DND-41 (cell line): ENCODE measurements around the gene BAHCC1.

ENCODE experiments used
- ATAC-seq: fragments of 200-7000 bp; cut with Tn5 transposase; 3 replicates; pipeline ENCODE4 v1.9.1; 2021; ENCODE audit warnings: low read depth; ENCODE audit not compliant: insufficient read depth
- DNase-seq: peaks from one replicate; pipeline ENCODE4 v3.0.0-alpha.2; 2020
- H2AFZ ChIP-seq: 2 replicates; pipeline ENCODE4 v1.6.0; 2012; ENCODE audit warnings: low read depth, low read length
- H3K27ac ChIP-seq: 2 replicates; pipeline ENCODE4 v1.5.1; 2012; ENCODE audit warnings: low read length, inconsistent platforms
- H3K27me3 ChIP-seq: fragments of 200-600 bp; sonication (generic); 2 replicates; pipeline ENCODE4 v1.6.0; 2012; ENCODE audit warnings: low read length, mild to moderate bottlenecking, inconsistent platforms; ENCODE audit not compliant: insufficient read depth, poor library complexity
- H3K36me3 ChIP-seq: 2 replicates; pipeline ENCODE4 v1.5.1; 2012; ENCODE audit warnings: low read length, inconsistent platforms; ENCODE audit not compliant: insufficient read depth
- H3K4me1 ChIP-seq: 2 replicates; pipeline ENCODE4 v1.5.1; 2012; ENCODE audit warnings: mild to moderate bottlenecking, low read length; ENCODE audit not compliant: insufficient read depth
- H3K4me2 ChIP-seq: 2 replicates; pipeline ENCODE4 v1.6.0; 2012; ENCODE audit warnings: mild to moderate bottlenecking, moderate library complexity, low read length, inconsistent platforms; ENCODE audit not compliant: insufficient read depth
- H3K4me3 ChIP-seq, 2 experiments: fragments of 200-600 bp in 1 of 2; shearing (Covaris generic) in 1 of 2; 2 replicates each; pipeline ENCODE4 v1.5.1; 2012 to 2016; ENCODE audit warnings: inconsistent platforms in 2 of 2, low read length in 2 of 2, mild to moderate bottlenecking in 2 of 2, low read depth in 1 of 2, moderate library complexity in 1 of 2
- H3K79me2 ChIP-seq: 2 replicates; pipeline ENCODE4 v1.6.0; 2012; ENCODE audit warnings: low read length, inconsistent platforms; ENCODE audit not compliant: insufficient read depth
- H3K9ac ChIP-seq: 2 replicates; pipeline ENCODE4 v1.6.0; 2012; ENCODE audit warnings: low read depth, mild to moderate bottlenecking, inconsistent platforms, low read length, moderate library complexity
- H3K9me3 ChIP-seq: 2 replicates; pipeline ENCODE4 v1.5.1; 2012; ENCODE audit warnings: low read length, moderate library complexity, mild to moderate bottlenecking, inconsistent platforms; ENCODE audit not compliant: insufficient read depth, severe bottlenecking
- H4K20me1 ChIP-seq: 2 replicates; pipeline ENCODE4 v1.6.0; 2012; ENCODE audit warnings: low read length; ENCODE audit not compliant: insufficient read depth
- EZH2 ChIP-seq: IDR thresholded peaks from 3 replicates; pipeline ENCODE4 v1.6.1; 2012; ENCODE audit warnings: borderline replicate concordance, low read depth, mild to moderate bottlenecking, moderate library complexity, low read length, inconsistent platforms; ENCODE audit not compliant: severe bottlenecking
- TF ChIP-seq, protein P1 (sequence below): IDR thresholded peaks from 2 replicates; pipeline ENCODE4 v1.5.1; 2012; ENCODE audit warnings: borderline replicate concordance, low read length, moderate library complexity, mild to moderate bottlenecking; ENCODE audit not compliant: poor library complexity, severe bottlenecking; ENCODE audit errors: extremely low read depth

The BAHCC1 gene

DNA sequence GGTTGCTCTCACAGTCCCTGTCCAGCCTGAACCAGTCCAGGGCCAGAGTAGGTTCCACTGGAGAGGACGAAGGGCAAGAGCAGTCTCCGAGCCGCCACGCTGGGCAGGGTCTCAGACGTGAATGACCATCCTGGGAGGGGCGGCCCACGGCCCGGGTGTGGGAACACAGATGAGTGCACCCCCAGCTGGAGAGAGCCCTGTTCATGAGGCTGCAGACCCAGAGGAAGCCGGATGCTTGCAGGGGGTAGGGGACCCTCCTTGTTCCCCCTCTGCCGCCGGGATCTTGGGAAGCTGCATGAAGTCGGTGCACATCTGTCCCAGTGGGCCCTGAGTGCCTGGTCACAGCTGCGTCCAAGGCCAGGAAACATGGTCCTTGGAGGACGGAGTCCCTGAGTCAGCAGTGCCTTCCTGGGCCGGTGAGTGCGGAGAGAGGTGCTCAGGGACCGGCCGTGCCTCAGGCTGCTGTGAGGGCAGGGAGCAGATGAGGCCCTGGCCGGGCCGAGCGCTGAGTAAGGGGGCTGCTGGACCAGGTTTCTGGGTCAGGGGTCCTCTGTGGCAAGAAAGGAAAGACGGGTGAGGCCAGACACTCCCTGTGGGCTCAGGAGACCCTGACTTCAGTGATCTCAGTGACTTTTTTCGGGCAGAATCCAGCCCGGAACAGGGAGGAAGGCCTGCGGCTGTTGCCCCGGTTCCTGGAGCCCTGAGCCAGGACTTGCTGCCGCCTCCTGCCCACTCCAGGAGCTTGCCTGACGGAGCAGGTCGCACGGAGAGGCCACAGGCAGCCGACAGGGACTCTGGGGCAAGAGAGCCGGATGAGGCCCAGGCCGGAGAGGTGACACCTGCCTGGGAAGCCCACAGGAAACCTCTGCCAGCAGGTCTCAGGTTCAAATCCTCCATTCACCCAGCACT is 71.6 kb downstream of the BAHCC1 start:
- Histone ChIP-seq H3K4me2 (no peak overlapping the region), H3K36me3 (no peaks in the 10 kb centered on the region), H3K27ac (no peak overlapping the region), H4K20me1 (no peaks in the 10 kb centered on the region), H3K27me3 (no peaks in the 10 kb centered on the region), H3K9ac (no peak overlapping the region), H3K79me2 (no peaks in the 10 kb centered on the region), H2AFZ (no peak overlapping the region), H3K4me1 (no peaks in the 10 kb centered on the region), H3K4me3 (no peak overlapping the region), H3K9me3 (no peaks in the 10 kb centered on the region)
- no peak for TF ChIP-seq EZH2
- TF ChIP-seq, protein P1, sequence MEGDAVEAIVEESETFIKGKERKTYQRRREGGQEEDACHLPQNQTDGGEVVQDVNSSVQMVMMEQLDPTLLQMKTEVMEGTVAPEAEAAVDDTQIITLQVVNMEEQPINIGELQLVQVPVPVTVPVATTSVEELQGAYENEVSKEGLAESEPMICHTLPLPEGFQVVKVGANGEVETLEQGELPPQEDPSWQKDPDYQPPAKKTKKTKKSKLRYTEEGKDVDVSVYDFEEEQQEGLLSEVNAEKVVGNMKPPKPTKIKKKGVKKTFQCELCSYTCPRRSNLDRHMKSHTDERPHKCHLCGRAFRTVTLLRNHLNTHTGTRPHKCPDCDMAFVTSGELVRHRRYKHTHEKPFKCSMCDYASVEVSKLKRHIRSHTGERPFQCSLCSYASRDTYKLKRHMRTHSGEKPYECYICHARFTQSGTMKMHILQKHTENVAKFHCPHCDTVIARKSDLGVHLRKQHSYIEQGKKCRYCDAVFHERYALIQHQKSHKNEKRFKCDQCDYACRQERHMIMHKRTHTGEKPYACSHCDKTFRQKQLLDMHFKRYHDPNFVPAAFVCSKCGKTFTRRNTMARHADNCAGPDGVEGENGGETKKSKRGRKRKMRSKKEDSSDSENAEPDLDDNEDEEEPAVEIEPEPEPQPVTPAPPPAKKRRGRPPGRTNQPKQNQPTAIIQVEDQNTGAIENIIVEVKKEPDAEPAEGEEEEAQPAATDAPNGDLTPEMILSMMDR = no peak
- no peak for ATAC-seq
- no peak for DNase-seq

- Histone ChIP-seq H3K9ac (no peak overlapping the region), H3K79me2 (no peaks in the 10 kb centered on the region), H3K36me3 (no peaks in the 10 kb centered on the region), H3K4me2 (no peak overlapping the region), H2AFZ (no peak overlapping the region), H3K9me3 (no peaks in the 10 kb centered on the region), H3K4me1 (no peaks in the 10 kb centered on the region), H3K27ac (no peak overlapping the region), H3K4me3 (no peak overlapping the region), H4K20me1 (no peaks in the 10 kb centered on the region), H3K27me3 (no peaks in the 10 kb centered on the region)
- ATAC-seq (no peak), DNase-seq (no peak)
- TF ChIP-seq, protein P1 = no peak
- TF ChIP-seq EZH2 = no peak
Measured at GRCh38 chr17:81468111-81468769, 73.0 kb downstream of the BAHCC1 start.

DNA sequence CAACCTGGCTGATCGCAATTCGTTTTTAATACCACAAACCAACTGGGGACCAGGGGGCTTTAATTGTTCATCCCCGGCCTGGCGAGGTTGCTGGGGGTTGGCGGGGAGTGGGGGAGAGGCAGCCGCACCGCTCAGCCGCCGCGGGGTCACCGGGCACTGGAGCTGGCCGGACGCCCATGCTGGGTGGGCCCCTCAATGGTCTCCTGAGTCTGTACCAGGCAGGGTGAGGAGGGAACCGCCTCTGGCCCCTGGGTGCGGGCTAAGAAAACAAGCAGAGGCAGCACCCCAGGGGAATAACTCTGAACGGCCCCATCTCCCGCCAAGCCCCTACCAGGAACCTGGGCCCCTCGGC is 73.5 kb downstream of the BAHCC1 start:
- Histone ChIP-seq H2AFZ (no peak overlapping the region), H3K36me3 (no peaks in the 10 kb centered on the region), H3K4me2 (no peak overlapping the region), H3K27ac (no peak overlapping the region), H3K79me2 (no peaks in the 10 kb centered on the region), H3K4me3 (no peak overlapping the region), H3K4me1 (no peaks in the 10 kb centered on the region), H4K20me1 (no peaks in the 10 kb centered on the region), H3K27me3 (no peaks in the 10 kb centered on the region), H3K9ac (no peak overlapping the region), H3K9me3 (no peaks in the 10 kb centered on the region)
- ATAC-seq (no peak), DNase-seq (no peak)
- no peak for TF ChIP-seq EZH2
- TF ChIP-seq, protein P1 = no peak
